Measurements from ENCODE around the gene SUPT6H.

DNA sequence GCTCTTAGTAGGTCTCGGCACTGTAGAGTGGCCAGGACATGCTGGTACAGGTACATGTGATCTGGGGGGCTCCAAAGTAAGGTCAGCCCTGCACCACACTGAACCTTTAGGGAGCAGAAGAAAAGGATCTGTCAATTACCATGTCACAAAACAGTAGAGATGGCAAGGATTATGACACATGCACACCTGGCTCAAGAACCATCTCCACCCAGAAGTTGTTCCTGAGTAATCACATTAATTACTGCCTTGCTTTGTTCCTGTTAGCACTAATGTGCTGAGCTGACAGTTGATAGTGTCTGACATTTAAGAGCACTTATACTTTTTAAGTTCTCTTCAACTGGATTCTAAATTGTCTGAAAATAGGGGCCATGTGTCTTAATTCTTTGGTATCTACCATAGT lies 26.5 kb upstream of the SUPT6H start:
- TF ChIP-seq, protein P1, sequence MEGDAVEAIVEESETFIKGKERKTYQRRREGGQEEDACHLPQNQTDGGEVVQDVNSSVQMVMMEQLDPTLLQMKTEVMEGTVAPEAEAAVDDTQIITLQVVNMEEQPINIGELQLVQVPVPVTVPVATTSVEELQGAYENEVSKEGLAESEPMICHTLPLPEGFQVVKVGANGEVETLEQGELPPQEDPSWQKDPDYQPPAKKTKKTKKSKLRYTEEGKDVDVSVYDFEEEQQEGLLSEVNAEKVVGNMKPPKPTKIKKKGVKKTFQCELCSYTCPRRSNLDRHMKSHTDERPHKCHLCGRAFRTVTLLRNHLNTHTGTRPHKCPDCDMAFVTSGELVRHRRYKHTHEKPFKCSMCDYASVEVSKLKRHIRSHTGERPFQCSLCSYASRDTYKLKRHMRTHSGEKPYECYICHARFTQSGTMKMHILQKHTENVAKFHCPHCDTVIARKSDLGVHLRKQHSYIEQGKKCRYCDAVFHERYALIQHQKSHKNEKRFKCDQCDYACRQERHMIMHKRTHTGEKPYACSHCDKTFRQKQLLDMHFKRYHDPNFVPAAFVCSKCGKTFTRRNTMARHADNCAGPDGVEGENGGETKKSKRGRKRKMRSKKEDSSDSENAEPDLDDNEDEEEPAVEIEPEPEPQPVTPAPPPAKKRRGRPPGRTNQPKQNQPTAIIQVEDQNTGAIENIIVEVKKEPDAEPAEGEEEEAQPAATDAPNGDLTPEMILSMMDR (conservative IDR thresholded peaks at IDR 0.05 in 1 of 2, IDR thresholded peaks at IDR 0.05 in 1 of 2; ENCODE audit: low read depth in 1 of 2, low read length in 2 of 2): no peak
- TF ChIP-seq EZH2 (IDR thresholded peaks at IDR 0.05; ENCODE audit: low read length, missing control alignments): no peak
